OCI-LY1 (cell line): ENCODE measurements around the gene KDM4F.
"Not testable (repeated sequence)": the region's sequence is repeated elsewhere in the genome, so short reads cannot be mapped to it uniquely, and the experiment has no call there.

Source experiments
- H2AFZ ChIP-seq: fragments of 200-600 bp; sonication (generic), shearing (Covaris generic); 2 replicates; pipeline ENCODE4 v1.6.0; 2014; ENCODE audit warnings: antibody characterized with exemption, mild to moderate bottlenecking, low read length
- H3F3A ChIP-seq: fragments of 200-600 bp; sonication (generic), shearing (Covaris generic); 2 replicates; pipeline ENCODE4 v1.6.0; 2014; ENCODE audit warnings: mild to moderate bottlenecking, antibody characterized with exemption, low read length, moderate library complexity; ENCODE audit not compliant: insufficient read depth
- H3K27ac ChIP-seq: fragments of 200-600 bp; sonication (generic); 2 replicates; pipeline ENCODE4 v1.5.1; 2014; ENCODE audit warnings: low read length, mixed run types, mild to moderate bottlenecking, low read depth; ENCODE audit not compliant: poor library complexity, severe bottlenecking
- H3K27me3 ChIP-seq: fragments of 200-600 bp; sonication (generic); 2 replicates; pipeline ENCODE4 v1.6.0; 2014; ENCODE audit warnings: antibody characterized with exemption, mild to moderate bottlenecking, low read length, moderate library complexity; ENCODE audit not compliant: insufficient read depth
- H3K36me3 ChIP-seq: fragments of 200-600 bp; sonication (generic); 2 replicates; pipeline ENCODE4 v1.6.1; 2014; ENCODE audit warnings: mild to moderate bottlenecking, antibody characterized with exemption, low read length, moderate library complexity, mixed read lengths; ENCODE audit not compliant: insufficient read depth
- H3K4me1 ChIP-seq: fragments of 200-600 bp; sonication (generic); 2 replicates; pipeline ENCODE4 v1.5.1; 2014; ENCODE audit warnings: mild to moderate bottlenecking, low read length, moderate library complexity; ENCODE audit not compliant: insufficient read depth, severe bottlenecking
- H3K4me2 ChIP-seq: fragments of 200-600 bp; sonication (generic), shearing (Covaris generic); 2 replicates; pipeline ENCODE4 v1.6.1; 2014; ENCODE audit warnings: low read length
- H3K4me3 ChIP-seq: fragments of 200-600 bp; sonication (generic); 2 replicates; pipeline ENCODE4 v1.5.1; 2014; ENCODE audit warnings: low read length, low read depth, mild to moderate bottlenecking, mixed read lengths; ENCODE audit not compliant: poor library complexity, severe bottlenecking
- H3K79me2 ChIP-seq: fragments of 200-600 bp; shearing (Covaris generic); 2 replicates; pipeline ENCODE4 v1.6.1; 2016; ENCODE audit warnings: mixed run types, low read length, mixed read lengths; ENCODE audit not compliant: insufficient read depth
- H3K9ac ChIP-seq: fragments of 200-600 bp; sonication (generic), shearing (Covaris generic); 2 replicates; pipeline ENCODE4 v1.6.1; 2014; ENCODE audit warnings: mild to moderate bottlenecking, low read length, mixed read lengths
- H3K9me2 ChIP-seq: fragments of 200-600 bp; sonication (generic), shearing (Covaris generic); 2 replicates; pipeline ENCODE4 v1.6.1; 2014; ENCODE audit warnings: low read depth, mild to moderate bottlenecking, low read length, mixed read lengths
- H3K9me3 ChIP-seq: fragments of 200-600 bp; shearing (Covaris generic); 2 replicates; pipeline ENCODE4 v1.6.1; 2014; ENCODE audit warnings: low read length, mixed read lengths
- H4K20me1 ChIP-seq: fragments of 200-600 bp; sonication (generic), shearing (Covaris generic); 2 replicates; pipeline ENCODE4 v1.6.0; 2016; ENCODE audit warnings: mild to moderate bottlenecking, low read length; ENCODE audit not compliant: insufficient read depth
- EZH2 ChIP-seq: fragments of 200-600 bp; sonication (generic), shearing (Covaris generic); IDR thresholded peaks from 2 replicates; pipeline ENCODE4 v1.8.0; 2017; ENCODE audit warnings: borderline replicate concordance, mixed run types, mild to moderate bottlenecking, antibody characterized with exemption, low read length, moderate library complexity, mixed read lengths
- TF ChIP-seq, protein P1 (sequence below): fragments of 200-600 bp; sonication (generic), shearing (Covaris generic); IDR thresholded peaks from 2 replicates; pipeline ENCODE4 v1.5.1; 2017; ENCODE audit warnings: mild to moderate bottlenecking, antibody characterized with exemption, low read length, moderate library complexity, mixed read lengths

KDM4F gene

DNA sequence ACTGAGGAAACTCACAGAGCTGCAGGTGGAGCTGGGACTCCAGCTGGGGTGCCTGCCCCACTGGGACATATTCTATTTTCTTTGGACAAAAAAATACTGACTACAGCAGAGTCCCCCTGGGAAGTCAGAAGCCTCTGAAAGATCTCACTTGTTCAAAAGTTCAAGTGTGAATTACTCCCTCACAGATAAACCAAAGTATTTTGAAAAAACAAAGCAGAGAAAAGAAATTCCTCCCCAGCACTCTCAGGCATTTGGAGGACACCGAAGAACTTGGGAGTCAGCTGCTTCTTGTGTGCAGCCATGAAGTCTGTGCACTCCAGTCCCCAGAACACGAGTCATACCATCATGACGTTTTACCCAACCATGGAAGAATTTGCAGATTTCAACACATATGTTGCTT, at the start of gene KDM4F:
TSS of gene KDM4F (plus strand) at position 301 of the 400 bp plus-strand sequence.
- H3K27me3 ChIP-seq, H3K4me3 ChIP-seq, H3K4me2 ChIP-seq, H4K20me1 ChIP-seq, H3K4me1 ChIP-seq, H3K36me3 ChIP-seq, H3K9me2 ChIP-seq, H3K27ac ChIP-seq, H3K79me2 ChIP-seq, H3K9ac ChIP-seq, H3K9me3 ChIP-seq, H2AFZ ChIP-seq, H3F3A ChIP-seq: not testable (repeated sequence)

DNA sequence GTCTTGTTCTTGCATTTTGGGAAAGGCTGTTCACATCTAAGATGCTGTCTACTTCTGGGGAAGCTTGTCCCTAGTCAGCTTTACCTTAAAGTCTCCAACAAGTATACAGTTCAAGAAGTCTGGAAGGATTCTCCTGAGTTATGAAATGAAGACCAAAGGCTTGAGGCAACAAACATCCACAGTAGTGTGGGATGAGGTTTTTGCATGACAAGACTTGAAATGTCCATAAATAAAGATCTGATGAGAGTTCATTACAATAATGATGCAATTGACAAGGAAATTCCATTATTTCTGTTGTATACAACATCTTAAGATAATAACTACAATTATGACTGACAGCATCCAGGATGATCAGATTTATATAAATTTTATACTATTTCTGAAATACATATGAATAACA, 45.5 kb upstream of the KDM4F start:
- no peak overlapping the region for H3K4me2 ChIP-seq
- TF ChIP-seq, protein P1, sequence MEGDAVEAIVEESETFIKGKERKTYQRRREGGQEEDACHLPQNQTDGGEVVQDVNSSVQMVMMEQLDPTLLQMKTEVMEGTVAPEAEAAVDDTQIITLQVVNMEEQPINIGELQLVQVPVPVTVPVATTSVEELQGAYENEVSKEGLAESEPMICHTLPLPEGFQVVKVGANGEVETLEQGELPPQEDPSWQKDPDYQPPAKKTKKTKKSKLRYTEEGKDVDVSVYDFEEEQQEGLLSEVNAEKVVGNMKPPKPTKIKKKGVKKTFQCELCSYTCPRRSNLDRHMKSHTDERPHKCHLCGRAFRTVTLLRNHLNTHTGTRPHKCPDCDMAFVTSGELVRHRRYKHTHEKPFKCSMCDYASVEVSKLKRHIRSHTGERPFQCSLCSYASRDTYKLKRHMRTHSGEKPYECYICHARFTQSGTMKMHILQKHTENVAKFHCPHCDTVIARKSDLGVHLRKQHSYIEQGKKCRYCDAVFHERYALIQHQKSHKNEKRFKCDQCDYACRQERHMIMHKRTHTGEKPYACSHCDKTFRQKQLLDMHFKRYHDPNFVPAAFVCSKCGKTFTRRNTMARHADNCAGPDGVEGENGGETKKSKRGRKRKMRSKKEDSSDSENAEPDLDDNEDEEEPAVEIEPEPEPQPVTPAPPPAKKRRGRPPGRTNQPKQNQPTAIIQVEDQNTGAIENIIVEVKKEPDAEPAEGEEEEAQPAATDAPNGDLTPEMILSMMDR, result no peak
- TF ChIP-seq EZH2, result no peak

DNA sequence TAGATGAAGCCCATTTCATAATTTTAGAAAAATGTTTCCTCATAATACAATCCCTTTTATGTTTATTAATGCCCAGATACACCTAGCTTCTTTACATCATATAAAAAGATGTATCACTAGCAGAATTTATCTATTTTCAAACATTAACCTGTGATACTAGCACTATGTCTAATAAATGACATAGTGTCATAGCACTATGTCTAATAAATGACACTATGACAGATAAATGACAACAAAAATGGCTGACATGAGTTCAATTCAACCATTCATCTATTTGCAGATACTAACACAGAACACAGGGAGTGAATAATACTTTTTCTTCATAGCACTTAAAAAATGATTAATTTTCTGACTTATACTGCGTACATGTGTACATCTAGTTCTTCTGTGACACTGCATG, 43.6 kb upstream of the KDM4F start:
- Histone ChIP-seq H3K9me2 (no peaks in the 10 kb centered on the region), H3F3A (no peaks in the 10 kb centered on the region), H3K4me1 (no peaks in the 10 kb centered on the region), H4K20me1 (no peaks in the 10 kb centered on the region), H3K27me3 (no peaks in the 10 kb centered on the region), H3K79me2 (no peaks in the 10 kb centered on the region), H3K27ac (no peak overlapping the region), H3K4me3 (no peak overlapping the region), H3K9ac (no peak overlapping the region), H2AFZ (no peak overlapping the region), H3K36me3 (no peaks in the 10 kb centered on the region), H3K9me3 (no peaks in the 10 kb centered on the region), H3K4me2 (no peak overlapping the region)
- TF ChIP-seq EZH2, result no peak
- TF ChIP-seq, protein P1, result no peak

More for the DNA sequence above, 45.5 kb upstream of the KDM4F start:
- no peak overlapping the region for H3K9ac ChIP-seq
- no peaks in the 10 kb centered on the region for H3K9me3 ChIP-seq
- H3F3A ChIP-seq, result no peaks in the 10 kb centered on the region
- no peak overlapping the region for H2AFZ ChIP-seq
- no peak overlapping the region for H3K27ac ChIP-seq
- H3K9me2 ChIP-seq, result no peaks in the 10 kb centered on the region
- no peaks in the 10 kb centered on the region for H3K4me1 ChIP-seq
- no peaks in the 10 kb centered on the region for H3K27me3 ChIP-seq
- no peaks in the 10 kb centered on the region for H3K36me3 ChIP-seq
- no peaks in the 10 kb centered on the region for H4K20me1 ChIP-seq
- H3K79me2 ChIP-seq, result no peaks in the 10 kb centered on the region
- H3K4me3 ChIP-seq, result no peak overlapping the region

DNA sequence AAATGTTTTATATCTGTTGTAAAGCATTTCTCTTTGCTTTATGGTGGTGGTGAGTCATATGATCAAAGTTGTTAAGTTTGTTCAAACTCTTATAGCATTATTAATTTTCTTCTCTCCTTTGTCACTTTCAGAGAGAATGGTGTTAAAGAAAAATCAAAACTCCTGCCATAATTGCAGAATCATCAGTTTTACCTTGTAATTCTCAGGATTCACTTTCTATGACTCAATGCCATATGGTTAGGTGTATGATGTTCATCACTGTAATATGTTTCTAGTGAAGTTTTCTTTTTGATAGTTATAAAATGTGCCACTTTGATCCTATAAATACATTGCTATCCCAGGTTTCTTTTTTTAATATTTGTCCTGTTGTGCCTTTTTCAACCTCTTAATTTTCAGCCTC, 37.8 kb upstream of the KDM4F start:
- Histone ChIP-seq H3K79me2 (no peaks in the 10 kb centered on the region), H3K27me3 (no peaks in the 10 kb centered on the region; the same call in 1 of the 2 replicates), H3K4me3 (no peak overlapping the region), H4K20me1 (no peaks in the 10 kb centered on the region), H3K9me2 (no peaks in the 10 kb centered on the region), H3K9ac (no peak overlapping the region), H2AFZ (no peak overlapping the region), H3K36me3 (no peaks in the 10 kb centered on the region), H3K9me3 (no peaks in the 10 kb centered on the region), H3K4me2 (no peak overlapping the region), H3K27ac (no peak overlapping the region), H3K4me1 (no peaks in the 10 kb centered on the region), H3F3A (no peaks in the 10 kb centered on the region)
- no peak for TF ChIP-seq EZH2
- TF ChIP-seq, protein P1, result no peak
